ENCODE results near the gene KDELR3. TPM values are rescaled to one million over a fixed set of nuclear protein-coding genes. Genes with fewer than 3 reads are reported as not detected.

Gene KDELR3
- total RNA-seq, 1 experiment from 2014 or later = 11.6 TPM

- peak; percentile 43; the same call in 1 of the 2 replicates for ATAC-seq
- Histone ChIP-seq H3K9me3 (ENCODE audit: control insufficient read depth, insufficient read depth, low read depth, low read length) (no peaks in the 10 kb centered on the region), H3K4me3 (ENCODE audit: low read depth in 2 of 2, low read length in 2 of 2) (peak overlapping the region; percentile 6 to 28; a peak in 3 of 4 replicates), H3K27me3 (ENCODE audit: control insufficient read depth, insufficient read depth, low read length) (no peaks in the 10 kb centered on the region), H3K36me3 (ENCODE audit: control insufficient read depth, insufficient read depth, low read length) (no peaks in the 10 kb centered on the region), H3K27ac (ENCODE audit: low read length) (no peak overlapping the region), H3K4me1 (ENCODE audit: control insufficient read depth, insufficient read depth, low read length) (no peaks in the 10 kb centered on the region)
- BruUV-seq (replicated peaks) = no TSS peak
- ChIA-PET CTCF (no interaction called here), POLR2A (no interaction called here)
- no peak for DNase-seq (ENCODE audit: low read depth, low spot score)
- TF ChIP-seq POLR2AphosphoS5 (IDR thresholded peaks at IDR 0.05; ENCODE audit: low read depth, low read length) (no peak), TCF7L2 (IDR thresholded peaks at IDR 0.05; ENCODE audit: low read depth, low read length) (no peak), SIN3A (IDR thresholded peaks at IDR 0.05; ENCODE audit: borderline replicate concordance, insufficient read depth, low read depth, low read length) (no peak)
- TF ChIP-seq, protein P1, sequence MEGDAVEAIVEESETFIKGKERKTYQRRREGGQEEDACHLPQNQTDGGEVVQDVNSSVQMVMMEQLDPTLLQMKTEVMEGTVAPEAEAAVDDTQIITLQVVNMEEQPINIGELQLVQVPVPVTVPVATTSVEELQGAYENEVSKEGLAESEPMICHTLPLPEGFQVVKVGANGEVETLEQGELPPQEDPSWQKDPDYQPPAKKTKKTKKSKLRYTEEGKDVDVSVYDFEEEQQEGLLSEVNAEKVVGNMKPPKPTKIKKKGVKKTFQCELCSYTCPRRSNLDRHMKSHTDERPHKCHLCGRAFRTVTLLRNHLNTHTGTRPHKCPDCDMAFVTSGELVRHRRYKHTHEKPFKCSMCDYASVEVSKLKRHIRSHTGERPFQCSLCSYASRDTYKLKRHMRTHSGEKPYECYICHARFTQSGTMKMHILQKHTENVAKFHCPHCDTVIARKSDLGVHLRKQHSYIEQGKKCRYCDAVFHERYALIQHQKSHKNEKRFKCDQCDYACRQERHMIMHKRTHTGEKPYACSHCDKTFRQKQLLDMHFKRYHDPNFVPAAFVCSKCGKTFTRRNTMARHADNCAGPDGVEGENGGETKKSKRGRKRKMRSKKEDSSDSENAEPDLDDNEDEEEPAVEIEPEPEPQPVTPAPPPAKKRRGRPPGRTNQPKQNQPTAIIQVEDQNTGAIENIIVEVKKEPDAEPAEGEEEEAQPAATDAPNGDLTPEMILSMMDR (IDR thresholded peaks at IDR 0.05) = no peak
- TF ChIP-seq, protein P2, sequence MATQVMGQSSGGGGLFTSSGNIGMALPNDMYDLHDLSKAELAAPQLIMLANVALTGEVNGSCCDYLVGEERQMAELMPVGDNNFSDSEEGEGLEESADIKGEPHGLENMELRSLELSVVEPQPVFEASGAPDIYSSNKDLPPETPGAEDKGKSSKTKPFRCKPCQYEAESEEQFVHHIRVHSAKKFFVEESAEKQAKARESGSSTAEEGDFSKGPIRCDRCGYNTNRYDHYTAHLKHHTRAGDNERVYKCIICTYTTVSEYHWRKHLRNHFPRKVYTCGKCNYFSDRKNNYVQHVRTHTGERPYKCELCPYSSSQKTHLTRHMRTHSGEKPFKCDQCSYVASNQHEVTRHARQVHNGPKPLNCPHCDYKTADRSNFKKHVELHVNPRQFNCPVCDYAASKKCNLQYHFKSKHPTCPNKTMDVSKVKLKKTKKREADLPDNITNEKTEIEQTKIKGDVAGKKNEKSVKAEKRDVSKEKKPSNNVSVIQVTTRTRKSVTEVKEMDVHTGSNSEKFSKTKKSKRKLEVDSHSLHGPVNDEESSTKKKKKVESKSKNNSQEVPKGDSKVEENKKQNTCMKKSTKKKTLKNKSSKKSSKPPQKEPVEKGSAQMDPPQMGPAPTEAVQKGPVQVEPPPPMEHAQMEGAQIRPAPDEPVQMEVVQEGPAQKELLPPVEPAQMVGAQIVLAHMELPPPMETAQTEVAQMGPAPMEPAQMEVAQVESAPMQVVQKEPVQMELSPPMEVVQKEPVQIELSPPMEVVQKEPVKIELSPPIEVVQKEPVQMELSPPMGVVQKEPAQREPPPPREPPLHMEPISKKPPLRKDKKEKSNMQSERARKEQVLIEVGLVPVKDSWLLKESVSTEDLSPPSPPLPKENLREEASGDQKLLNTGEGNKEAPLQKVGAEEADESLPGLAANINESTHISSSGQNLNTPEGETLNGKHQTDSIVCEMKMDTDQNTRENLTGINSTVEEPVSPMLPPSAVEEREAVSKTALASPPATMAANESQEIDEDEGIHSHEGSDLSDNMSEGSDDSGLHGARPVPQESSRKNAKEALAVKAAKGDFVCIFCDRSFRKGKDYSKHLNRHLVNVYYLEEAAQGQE (IDR thresholded peaks at IDR 0.05; ENCODE audit: insufficient read depth in 1 of 2, low read depth in 2 of 2, low read length in 1 of 2) = no peak
- intact Hi-C loops (cut with micrococcal nuclease; ENCODE audit: unreplicated experiment) (no loop called here), in situ Hi-C loops (cut with HindIII; ENCODE audit: low pct_unique_long_range_greater_than_20kb, low sequenced_read_pairs) (no loop called here)
Observed at GRCh38 chr22:38454353-38455075, 13.4 kb upstream of the KDELR3 start.

- H3K27me3 ChIP-seq (ENCODE audit: control insufficient read depth, insufficient read depth, low read length) = no peaks in the 10 kb centered on the region
- CTCF ChIA-PET = no interaction called here
- in situ Hi-C loops (cut with HindIII; ENCODE audit: low pct_unique_long_range_greater_than_20kb, low sequenced_read_pairs) (no loop called here), intact Hi-C loops (cut with micrococcal nuclease; ENCODE audit: unreplicated experiment) (no loop called here)
- H3K4me3 ChIP-seq (ENCODE audit: low read depth in 2 of 2, low read length in 2 of 2) = peak within 1 kb of the TSS; percentile 16 to 33; a peak in 3 of 4 replicates
- POLR2A ChIA-PET = no interaction called here
- ATAC-seq (no peak), DNase-seq (ENCODE audit: low read depth, low spot score) (no peak)
- TF ChIP-seq SIN3A (IDR thresholded peaks at IDR 0.05; ENCODE audit: borderline replicate concordance, insufficient read depth, low read depth, low read length) (no peak), TCF7L2 (IDR thresholded peaks at IDR 0.05; ENCODE audit: low read depth, low read length) (no peak), POLR2AphosphoS5 (IDR thresholded peaks at IDR 0.05; ENCODE audit: low read depth, low read length) (no peak)
- TF ChIP-seq, protein P2 (IDR thresholded peaks at IDR 0.05; ENCODE audit: insufficient read depth in 1 of 2, low read depth in 2 of 2, low read length in 1 of 2) = no peak
- TF ChIP-seq, protein P1 (IDR thresholded peaks at IDR 0.05) = no peak
- H3K4me1 ChIP-seq (ENCODE audit: control insufficient read depth, insufficient read depth, low read length) = no peaks in the 10 kb centered on the region
- no TSS peak for BruUV-seq (replicated peaks)
- no peaks in the 10 kb centered on the region for H3K36me3 ChIP-seq (ENCODE audit: control insufficient read depth, insufficient read depth, low read length)
- H3K9me3 ChIP-seq (ENCODE audit: control insufficient read depth, insufficient read depth, low read depth, low read length) = no peaks in the 10 kb centered on the region
- H3K27ac ChIP-seq (ENCODE audit: low read length) = no peak within 1 kb of the TSS
Observed at GRCh38 chr22:38455076-38455529, 12.8 kb upstream of the KDELR3 start, which contains the start of gene KCNJ4. Gene KCNJ4 (minus strand): TSS chr22:38455199. CDS start chr22:38428132, 27,067 bp downstream.

All from Panc1 (cell line).